ENCODE results near the gene LTBP2.
"Not testable (repeated sequence)": the region's sequence is repeated elsewhere in the genome, so short reads cannot be mapped to it uniquely, and the experiment has no call there.

Gene LTBP2

DNA sequence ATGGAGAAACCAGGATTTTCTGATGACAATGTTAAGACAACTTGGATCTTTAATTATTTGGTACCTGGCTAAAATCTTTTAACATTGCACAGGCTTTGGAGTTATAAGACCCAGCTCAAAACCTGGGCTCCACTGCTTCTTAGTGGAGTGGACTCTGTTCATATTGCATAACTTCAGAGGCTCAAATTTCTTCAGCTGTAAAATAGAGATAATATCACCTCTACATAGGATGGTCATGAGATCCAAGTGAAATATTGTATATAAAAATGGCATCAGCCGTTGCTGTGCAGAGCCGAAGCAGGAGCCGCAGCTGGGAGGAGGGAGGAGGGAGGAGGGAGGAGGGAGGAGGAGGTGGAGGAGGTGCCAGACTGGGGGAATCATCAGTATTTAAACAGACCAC lies 129.5 kb downstream of the LTBP2 start:
- no peak for DNase-seq (ENCODE audit: low spot score)

DNA sequence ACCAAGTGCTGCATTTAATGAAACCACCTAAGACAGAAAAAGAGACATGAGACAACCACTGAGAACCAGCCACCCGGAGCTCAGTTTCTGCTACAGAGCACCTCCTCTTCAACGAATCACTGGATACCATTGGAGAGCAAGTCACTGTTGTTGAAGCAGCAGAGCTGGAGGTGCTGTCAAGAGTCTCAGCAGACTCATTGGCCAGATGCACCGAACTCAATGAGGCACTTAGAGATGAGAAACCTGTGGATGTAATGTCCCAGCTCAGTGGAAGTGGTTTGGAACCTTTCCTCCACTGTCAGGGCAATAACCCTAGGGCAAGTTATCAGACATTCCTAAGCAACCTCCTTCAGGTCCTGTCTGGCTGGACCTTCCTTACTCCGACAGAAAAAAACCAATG lies 132.0 kb downstream of the LTBP2 start:
- no peak for DNase-seq (ENCODE audit: low spot score)

DNA sequence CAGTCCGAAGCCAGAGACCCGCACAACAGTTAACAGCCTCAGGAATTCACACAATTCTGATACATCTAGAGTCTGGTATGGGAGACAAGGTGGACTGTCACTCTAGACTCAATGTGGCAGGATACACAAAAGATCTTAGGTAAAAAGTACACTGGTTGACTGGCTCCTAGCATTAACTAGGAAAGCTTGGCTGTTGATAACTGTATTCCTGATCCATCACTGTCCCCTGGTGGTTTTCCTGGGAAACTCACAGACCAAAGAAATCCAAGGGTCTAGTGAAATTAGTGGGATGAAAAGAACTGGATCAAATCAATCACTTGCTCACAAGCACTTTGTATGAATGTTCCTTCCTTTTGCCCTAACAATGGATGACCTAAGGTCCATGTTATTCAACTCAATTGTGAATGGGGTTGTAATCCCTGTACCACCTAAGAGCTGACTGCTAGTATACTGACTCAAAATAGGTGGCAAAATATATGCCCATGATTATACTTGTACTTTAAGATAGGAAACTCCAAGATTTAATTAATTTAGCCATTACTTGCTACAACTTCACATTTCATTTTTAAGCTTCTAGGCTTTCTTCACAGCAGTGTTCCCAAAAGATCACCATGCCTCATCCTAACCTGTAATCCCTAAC lies 132.9 kb downstream of the LTBP2 start:
- no peak for DNase-seq (ENCODE audit: low spot score)

DNA sequence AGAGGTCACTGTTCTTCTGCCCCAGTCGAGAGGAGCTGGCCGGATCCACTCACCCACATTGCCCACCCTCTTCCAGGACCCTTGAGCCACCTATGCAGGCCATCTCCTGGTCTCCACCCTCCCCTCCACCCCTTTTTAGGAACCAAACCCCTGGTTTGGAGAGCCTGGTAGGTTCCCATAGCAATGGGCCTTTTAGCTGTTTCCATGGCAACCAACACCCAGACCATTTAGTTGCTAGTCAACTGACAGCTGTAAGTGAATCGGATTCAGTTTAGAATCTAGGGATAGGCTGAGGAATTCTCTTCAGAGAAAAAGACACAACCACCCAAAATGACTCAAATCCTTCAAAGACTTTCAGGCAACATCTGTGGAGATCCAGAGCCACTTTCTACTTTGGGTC lies 135.4 kb downstream of the LTBP2 start:
- DNase-seq (ENCODE audit: low spot score) = no peak

DNA sequence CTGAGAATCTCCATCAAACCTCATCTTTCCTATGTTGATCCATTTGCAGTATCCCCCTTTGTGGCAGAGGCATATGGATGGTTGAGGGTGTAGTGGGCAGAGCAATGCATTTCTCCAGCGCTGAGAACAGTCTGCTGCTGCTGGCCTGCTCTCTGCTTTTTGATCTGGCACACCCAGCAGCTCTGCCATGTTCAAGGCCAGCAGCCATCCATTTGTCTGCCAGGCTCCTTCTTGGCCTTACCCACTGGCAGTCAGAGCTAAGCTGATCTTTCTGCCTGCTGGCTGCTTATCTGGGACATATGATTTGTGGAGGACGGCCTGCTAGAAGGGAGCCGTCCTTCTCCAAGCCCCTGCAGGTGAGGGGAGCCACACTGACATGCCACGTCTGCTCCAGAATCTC lies 135.9 kb downstream of the LTBP2 start:
- no peak for DNase-seq (ENCODE audit: low spot score)

DNA sequence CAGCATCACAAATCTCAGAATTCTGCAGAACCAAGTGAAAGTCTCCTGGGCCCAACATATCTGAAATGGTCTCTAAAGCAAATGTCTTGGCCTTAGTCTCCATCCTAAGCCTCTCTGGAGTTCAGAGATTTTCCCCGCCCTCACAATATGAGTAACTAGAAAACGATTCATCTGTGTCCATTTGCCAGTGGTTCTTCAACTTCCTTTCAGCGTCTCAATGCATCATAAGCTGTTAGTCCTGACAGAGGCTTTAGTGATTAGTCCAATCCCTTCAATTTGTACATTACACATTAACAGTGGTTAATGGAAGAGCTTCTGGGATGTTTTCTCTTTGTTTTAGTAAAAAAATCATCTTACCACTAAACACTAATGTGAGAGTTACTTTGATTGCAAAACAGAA lies 136.4 kb downstream of the LTBP2 start:
- DNase-seq (ENCODE audit: low spot score) = no peak

DNA sequence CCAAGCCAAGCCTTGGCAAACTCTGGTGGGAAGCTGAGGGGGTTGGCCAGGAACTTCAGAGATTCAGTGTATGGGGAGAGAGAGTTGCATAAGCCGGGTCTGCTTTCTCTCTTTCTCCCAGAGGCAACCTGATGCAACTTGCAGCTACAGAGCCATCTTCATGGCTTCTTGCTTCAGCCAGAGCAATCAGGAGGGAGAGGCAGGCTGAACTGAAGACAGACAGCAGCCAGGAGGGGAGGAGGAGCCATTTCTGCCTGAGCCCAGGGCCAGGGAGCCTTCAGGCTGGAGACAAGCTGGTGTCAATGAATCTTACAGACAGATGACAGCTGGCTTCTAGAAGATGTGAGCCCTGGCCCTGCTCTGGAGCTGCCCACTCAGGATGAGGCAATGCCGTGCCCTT lies 137.7 kb downstream of the LTBP2 start:
- DNase-seq (ENCODE audit: low spot score) = no peak

DNA sequence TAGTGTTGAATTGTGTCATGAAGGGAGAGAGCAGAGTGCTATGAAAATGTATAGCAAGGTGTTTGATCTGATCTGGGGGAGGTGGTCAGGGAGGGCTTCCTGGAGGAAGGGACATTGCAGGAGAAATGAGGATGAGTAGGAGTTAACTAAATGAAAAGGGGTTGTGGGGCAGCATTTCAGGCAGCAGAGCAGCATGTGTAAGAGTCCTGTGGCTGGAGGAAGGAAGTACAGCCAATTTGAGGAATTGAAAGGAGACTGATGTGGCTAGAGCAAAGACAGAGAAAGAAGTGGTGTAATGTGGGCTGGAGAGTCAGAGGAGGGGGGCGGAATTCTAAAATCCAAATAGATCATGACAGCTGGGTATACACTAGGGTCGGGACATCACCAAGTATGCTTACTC lies 139.4 kb downstream of the LTBP2 start:
- no peak for DNase-seq (ENCODE audit: low spot score)

DNA sequence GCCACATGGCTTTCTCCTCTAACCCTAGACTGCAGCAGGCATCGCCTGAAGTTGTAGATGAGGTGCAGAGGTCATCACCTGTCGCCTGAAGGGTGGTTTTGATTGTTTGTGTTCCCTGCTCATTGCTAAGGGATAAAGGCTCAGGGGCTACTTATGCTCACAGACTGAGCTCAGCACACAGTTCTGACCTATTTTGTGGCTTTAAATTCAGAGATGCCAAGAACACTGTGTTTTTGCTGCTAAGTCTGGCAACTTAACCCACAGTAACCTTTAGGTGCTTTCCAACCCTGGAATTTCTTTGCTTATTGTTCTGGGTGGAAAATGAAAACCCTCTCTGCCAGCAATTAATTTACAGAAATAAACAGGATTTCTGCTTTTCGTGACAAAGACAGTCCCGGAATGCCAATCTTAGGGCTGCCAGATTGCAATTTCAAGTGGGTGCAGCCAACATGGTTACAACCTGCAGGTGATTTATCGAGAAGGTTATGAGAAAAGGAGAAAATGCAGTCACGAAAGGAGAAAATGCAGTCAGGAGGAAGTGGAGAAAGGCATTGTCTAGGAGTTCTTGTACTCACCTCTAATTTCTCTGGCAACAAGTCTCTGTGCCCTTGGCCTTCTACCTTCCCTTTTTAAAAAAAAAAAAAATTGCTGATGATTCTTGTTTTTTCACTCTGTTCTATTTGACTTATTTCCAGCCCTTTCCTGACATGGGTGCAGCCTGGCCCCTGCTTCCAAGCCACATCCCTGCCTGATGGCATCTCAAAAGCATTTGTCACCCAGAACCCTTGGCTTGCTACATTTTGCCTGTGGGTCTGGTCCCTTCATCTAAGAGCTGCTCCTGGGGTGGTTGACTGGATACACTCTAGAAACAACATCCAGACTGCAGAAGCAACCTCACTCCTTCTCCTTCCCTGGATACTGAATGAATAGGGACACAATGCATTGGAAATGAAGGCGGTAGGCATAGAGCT lies 142.2 kb downstream of the LTBP2 start:
- no peak for DNase-seq (ENCODE audit: low spot score)

DNA sequence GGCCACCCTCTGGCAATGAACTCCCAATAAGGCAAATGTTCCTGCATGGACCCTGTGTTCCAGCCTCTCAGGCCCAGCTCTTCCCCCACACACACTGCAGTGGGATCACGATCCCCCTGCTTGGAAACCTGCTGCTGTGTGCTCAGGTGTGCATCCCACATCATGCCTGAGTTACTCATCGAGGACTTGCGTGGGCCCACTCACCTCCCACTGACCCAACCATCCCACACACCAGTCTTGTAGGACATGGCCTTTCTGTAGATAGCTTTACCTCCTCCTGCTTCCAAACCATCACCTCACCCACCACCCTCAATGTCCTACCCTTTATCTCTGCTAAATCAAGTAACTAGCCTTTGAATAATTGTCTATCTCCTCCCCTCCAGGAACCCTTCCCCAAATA lies 143.5 kb downstream of the LTBP2 start:
- DNase-seq (ENCODE audit: low spot score) = no peak

DNA sequence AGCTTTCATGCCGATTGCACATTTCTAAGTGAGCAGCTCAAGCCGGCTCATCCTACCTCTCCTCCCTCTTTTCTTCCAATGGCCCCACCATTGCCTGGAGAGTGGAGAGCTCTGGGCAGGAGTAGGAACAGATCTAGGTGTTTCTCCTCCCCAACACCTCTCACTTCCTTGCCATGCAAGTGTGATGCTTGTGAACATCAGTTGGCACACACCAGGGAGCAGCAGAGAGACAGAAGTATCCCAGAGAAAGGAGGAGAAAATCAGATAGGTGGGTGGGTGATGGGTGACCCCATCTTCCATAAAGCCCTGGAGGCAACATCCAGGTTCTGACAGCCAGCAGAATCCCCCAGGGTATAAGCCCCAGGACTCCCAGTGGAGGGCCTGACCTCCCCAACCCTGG lies 146.7 kb downstream of the LTBP2 start:
- DNase-seq (ENCODE audit: low spot score) = no peak

DNA sequence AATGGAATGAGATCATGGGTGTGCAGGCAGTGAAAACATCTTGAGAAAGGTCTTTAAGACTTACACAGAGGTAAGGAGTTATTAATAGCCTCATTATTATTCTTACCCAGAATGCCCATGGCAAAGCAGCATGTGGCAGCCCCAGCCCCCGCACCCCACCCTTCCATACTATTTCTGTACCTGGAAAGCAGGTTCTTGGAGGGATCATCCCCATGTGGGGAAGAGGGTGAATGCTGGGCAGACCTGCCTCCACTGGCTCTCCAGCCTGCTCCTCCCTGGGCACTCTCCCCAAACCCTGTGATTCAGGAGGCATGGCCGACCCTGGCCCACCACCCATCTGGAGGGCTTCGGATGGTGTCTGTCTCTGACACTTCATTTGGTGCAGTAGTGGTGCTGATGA lies 147.3 kb downstream of the LTBP2 start:
- DNase-seq (ENCODE audit: low spot score) = no peak

DNA sequence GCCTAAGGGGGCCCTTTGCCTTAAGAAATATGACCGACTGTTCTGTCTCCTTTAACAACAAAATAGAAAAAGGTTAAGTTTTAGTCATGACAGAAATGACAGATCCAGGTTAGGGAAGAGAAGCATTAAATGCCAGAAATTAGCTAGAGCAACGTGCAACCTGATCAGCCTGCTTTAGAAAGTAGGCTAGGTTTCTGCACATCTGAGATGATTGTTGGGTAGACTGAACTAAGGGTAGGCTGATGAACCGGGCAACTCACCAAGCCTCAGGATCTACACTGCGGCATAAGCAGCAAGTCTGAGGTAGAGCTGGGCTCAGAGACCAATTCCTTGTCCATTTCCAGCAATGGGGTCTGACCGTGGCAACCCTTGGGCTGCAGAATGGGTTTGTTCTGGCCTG lies 148.3 kb downstream of the LTBP2 start:
- DNase-seq (ENCODE audit: low spot score) = no peak

DNA sequence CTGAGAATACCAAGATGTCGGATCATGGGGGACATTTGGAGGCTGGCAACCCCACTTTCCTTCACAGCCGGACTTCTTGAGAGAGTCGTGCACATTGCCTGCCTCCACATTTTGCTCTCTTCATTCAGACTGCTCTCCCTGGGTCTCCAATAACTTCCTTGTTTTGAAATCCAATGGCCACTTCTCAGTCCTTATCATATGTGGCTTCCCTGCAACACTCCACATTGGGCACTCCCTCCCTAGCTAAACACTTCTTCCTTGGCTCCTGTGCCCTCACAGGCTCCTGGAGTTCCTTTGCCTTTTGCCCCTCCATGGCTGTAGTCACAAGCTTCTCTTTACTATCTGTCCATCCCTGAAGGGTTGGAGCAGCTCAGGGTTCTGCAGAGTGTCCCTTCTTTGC lies 149.0 kb downstream of the LTBP2 start:
- no peak for DNase-seq (ENCODE audit: low spot score)

DNA sequence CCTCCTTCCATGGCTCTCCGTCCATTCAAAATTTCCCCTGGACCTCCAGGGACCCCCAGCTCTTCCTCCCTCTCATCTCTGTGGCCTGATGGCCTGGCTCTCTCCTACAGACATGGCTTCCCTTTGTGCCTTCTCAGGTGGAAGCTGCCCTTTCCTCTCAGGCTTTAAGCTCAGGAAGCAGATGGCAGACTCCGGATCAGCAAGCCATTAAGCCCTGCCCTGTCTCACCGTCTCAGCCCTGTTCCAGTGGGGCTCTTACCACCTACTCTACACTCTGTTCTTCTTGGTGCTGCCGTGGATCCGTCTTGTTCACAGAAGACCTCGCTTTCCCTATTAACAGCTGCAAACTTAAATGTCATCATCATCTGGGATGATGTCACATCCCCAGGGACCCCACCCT lies 152.1 kb downstream of the LTBP2 start:
- DNase-seq (ENCODE audit: low spot score) = no peak

DNA sequence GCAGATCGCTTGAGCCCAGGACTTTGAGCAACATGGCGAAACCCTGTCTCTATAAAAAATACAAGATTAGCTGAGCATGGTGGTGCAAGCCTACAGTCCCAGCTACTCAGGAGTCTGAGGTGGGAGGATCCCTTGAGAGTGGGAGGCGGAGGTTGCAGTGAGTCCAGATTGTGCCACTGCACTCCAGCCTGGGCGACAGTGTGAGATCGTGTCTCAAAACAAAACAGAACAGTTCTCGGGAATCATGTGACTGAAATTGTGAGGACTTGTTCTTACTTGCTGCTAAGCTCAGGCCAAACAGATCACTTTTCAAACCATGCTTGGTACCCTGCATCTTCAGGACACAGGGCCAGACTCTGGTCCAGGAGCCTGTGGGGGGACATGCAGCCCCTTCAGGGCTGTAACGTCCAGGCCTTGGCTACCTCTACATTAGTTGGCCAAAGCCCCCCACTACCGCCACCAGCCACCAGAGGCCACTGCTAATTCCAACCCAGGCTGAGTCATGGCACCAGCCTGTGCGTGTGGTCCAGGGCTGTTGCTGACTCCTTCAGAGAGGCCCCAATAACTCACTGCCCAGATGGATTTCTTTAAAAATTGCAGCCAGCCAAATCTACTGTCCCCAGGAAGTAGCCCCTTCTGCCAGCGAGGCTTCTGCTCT lies 152.6 kb downstream of the LTBP2 start:
- peak; percentile 33 for DNase-seq (ENCODE audit: low spot score)

DNA sequence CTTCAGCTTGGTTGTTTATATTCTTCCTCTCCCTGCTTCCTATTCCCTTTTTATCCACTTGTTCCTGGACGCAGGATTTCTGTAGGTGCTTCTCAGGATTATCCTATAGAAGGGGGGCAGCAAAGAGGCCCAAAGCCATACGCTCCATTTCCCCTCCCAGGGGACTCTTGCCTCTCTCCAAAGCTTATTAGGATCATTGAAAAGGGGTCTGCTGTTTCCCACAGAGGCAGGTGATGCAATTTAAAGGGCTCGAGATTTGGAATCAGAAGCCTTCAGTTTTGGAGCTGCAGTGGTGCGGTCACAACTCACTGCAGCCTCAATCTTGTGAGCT lies 154.5 kb downstream of the LTBP2 start:
- no peak for DNase-seq (ENCODE audit: low spot score)

DNA sequence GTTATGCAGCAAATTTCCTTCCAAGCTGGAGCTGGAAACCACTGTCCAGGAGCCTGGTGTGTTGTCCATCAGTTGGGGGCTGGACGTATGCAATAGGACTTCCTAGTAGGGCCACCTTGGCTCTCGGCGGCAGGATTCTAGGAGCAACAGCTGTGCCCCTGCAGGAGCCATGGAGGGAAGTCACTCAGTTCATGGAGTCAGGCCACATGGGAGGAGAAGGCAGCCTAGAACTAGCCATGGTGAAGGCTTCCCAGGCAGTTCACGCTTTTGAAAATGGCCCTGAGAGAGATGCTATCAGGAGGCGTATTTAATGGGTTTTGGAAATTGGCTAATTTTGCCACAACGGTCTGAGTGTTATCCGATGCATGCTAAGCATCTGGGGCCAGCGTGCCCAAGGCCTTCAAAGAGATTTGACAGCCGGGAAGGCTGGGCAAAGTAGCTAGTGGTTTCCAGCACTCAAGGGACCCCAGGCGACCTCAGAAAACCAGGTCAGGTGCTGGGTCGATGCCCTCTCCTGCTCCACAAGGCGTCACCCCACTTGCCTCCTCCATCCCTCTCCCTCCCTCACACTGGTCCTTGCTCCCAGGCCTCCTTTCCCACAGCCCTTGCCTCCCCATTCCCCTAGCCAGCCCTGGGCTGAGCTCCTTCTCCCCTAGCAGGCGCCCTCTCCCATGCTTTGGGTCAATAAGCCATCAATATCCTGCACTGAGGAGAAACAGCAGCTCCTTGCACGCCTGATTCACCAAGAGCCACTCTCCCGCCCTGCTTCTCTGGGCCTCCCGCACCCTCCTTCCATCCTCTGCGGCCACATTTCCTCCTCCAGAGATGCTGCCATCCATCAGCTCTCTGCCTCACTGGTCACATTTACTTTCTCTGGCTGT lies 155.1 kb downstream of the LTBP2 start:
- DNase-seq (ENCODE audit: low spot score) = no peak

DNA sequence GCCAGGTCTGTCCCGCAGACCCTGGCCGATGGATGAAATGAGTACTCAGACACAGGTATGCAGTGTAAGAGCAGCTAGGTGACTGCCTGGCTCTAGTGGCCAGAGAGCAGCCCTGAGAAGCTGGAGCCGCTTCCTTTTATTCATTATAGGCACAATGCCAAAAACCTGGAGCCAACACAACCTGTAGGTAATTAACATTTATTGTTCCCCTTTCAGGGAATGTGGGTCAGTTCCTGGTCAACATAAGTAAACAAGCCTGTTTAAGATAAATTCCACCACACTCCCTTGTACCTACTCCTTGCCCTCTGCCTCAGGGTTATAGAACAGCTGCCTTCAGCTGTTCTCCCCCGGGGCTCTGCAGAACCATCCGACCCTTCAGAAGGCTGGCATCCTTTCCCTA lies 157.6 kb downstream of the LTBP2 start:
- not testable (repeated sequence) for DNase-seq (ENCODE audit: low spot score)

Data from hematopoietic multipotent progenitor cell treated with erythropoietin and hydrocortisone succinate and interleukin-3 and kit ligand, for 17 days (in vitro differentiated cells).